ENCODE results near the gene EMC8.

The EMC8 gene

DNA sequence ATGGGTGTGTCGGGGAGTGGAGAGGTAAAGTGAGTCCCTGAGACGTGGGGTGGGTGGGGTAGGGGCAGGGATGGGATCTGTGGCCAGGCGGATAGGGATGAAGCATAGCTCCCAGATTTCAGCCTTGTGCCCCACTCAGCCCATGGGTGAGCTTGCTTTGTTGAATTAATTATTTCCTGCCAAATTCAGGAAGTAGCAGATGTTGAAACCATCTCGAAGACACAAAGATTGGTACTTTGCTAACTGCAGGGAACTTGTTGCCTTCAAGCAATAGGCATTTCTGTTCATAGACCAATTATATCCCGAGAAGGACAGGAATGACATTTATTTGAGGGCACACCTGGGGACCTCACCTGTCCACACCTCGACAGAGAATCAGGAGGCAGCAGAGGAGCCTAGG is 37.5 kb downstream of the EMC8 start:
- DNase-seq (ENCODE audit: extremely low spot score), result no peak
- ChIA-PET POLR2A (no interaction called here), CTCF (interaction anchor here (1.2 kb wide), 2 partner anchors 9 to 444 kb away, joined by 3 to 4 read pairs; no protein-coding TSS in a partner anchor)
- no peak for TF ChIP-seq ZNF384 (IDR thresholded peaks at IDR 0.05)

DNA sequence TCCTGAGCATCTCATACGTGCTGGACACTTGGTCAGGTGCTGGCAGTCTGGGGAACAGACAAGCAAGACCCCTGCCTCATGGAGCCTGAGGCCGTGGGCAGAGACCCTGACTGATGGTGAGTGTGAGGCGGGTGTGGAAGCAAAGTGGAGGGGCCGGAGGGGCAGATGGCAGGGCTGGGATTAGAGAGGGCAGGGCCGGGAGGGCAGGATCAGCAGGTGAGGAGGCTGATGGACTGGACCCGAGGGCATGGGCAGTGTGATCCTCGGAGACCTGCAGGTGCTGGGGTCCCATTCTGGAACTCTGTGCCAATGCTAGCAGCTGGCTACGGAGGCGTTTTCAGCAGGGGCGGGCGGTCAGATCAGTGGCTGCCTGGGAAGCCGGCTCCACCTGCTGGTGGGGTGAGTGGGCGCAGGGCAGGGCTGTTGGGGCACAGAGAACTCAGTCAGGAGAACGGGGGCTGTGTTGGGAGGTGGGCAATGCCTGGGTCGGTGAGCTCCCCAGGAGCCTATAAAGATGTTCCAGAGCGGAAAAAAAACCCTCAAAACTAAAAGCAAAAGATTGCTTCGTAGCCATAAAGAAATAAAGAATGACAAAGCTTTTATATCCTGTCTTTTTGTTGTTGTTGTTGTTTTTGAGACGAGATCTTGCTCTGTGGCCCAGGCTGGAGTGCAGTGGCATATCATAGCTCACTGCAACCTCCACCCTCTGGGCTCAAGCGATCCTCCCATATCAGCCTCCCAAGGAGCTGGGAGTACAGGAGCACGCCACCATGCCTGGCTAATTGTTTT is 39.5 kb downstream of the EMC8 start:
- peak; percentile 55 for DNase-seq (ENCODE audit: extremely low spot score)
- POLR2A ChIA-PET, result no interaction called here
- CTCF ChIA-PET, result no interaction called here
- TF ChIP-seq SUZ12 (IDR thresholded peaks at IDR 0.05) (no peak), L3MBTL2 (conservative IDR thresholded peaks at IDR 0.05) (no peak), ELF4 (IDR thresholded peaks at IDR 0.05) (no peak), NFRKB (IDR thresholded peaks at IDR 0.05) (no peak), CTBP1 (IDR thresholded peaks at IDR 0.05; ENCODE audit: borderline replicate concordance) (no peak), FOXA1 (IDR thresholded peaks at IDR 0.05) (no peak), ZNF384 (IDR thresholded peaks at IDR 0.05) (no peak), SP1 (IDR thresholded peaks at IDR 0.05) (no peak), BHLHE40 (IDR thresholded peaks at IDR 0.05; ENCODE audit: borderline replicate concordance) (no peak), FOXK2 (IDR thresholded peaks at IDR 0.05) (no peak), ARNT (IDR thresholded peaks at IDR 0.05) (no peak), HDGF (IDR thresholded peaks at IDR 0.05; ENCODE audit: borderline replicate concordance) (no peak), LEF1 (IDR thresholded peaks at IDR 0.05; ENCODE audit: borderline replicate concordance) (no peak), FOXM1 (IDR thresholded peaks at IDR 0.05; ENCODE audit: borderline replicate concordance) (no peak)
- TF ChIP-seq, protein P1, sequence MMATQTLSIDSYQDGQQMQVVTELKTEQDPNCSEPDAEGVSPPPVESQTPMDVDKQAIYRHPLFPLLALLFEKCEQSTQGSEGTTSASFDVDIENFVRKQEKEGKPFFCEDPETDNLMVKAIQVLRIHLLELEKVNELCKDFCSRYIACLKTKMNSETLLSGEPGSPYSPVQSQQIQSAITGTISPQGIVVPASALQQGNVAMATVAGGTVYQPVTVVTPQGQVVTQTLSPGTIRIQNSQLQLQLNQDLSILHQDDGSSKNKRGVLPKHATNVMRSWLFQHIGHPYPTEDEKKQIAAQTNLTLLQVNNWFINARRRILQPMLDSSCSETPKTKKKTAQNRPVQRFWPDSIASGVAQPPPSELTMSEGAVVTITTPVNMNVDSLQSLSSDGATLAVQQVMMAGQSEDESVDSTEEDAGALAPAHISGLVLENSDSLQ (IDR thresholded peaks at IDR 0.05), result no peak

DNA sequence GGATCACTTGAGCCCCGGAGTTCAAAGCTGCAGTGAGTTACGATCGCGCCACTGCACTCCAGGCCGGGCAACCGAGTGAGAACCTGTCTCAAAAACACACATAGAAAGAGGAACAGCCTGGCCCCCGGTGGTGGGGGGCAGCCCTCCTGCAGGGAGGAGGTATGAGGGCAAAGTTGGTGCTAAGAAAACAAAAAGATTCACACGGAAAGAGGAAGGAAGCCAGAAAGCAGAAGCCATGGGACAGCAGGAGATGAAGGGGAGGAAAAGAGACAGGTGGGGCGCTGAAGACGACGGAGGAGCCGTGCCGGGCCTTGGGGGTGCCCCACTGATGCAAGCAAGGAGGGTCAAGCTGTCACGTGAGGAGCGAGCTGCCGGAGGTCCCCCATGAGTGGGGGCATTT is 40.2 kb downstream of the EMC8 start:
- no peak for DNase-seq (ENCODE audit: extremely low spot score)
- no peak for TF ChIP-seq FOXK2 (IDR thresholded peaks at IDR 0.05)
- POLR2A ChIA-PET, result no interaction called here
- CTCF ChIA-PET, result no interaction called here

DNA sequence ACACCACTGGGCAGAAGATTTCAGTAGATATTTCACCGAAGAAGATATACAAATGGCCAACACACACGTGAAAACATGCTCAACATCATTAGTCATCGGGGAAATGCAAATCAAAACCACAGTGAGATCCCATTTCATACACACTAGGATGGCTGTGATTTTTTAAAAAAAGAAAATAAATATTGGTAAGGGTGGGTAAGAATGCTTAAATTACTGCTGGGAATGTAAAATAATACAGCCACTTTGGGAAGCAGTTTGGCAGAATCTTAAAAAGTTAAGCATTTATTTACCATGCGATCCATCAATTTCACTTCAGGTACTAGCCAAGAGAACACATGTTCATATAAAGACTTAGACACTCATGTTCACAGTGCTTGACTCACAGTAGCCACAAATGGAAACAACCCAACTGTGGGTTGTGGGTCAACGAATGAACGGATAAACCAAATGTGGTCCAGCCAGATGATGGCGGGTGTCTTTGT is 42.0 kb downstream of the EMC8 start:
- TF ChIP-seq FOXK2 (IDR thresholded peaks at IDR 0.05) (no peak), NFRKB (IDR thresholded peaks at IDR 0.05) (no peak), ELF4 (IDR thresholded peaks at IDR 0.05) (no peak), LEF1 (IDR thresholded peaks at IDR 0.05; ENCODE audit: borderline replicate concordance) (no peak)
- no peak for DNase-seq (ENCODE audit: extremely low spot score)
- POLR2A ChIA-PET, result no interaction called here
- CTCF ChIA-PET, result no interaction called here

DNA sequence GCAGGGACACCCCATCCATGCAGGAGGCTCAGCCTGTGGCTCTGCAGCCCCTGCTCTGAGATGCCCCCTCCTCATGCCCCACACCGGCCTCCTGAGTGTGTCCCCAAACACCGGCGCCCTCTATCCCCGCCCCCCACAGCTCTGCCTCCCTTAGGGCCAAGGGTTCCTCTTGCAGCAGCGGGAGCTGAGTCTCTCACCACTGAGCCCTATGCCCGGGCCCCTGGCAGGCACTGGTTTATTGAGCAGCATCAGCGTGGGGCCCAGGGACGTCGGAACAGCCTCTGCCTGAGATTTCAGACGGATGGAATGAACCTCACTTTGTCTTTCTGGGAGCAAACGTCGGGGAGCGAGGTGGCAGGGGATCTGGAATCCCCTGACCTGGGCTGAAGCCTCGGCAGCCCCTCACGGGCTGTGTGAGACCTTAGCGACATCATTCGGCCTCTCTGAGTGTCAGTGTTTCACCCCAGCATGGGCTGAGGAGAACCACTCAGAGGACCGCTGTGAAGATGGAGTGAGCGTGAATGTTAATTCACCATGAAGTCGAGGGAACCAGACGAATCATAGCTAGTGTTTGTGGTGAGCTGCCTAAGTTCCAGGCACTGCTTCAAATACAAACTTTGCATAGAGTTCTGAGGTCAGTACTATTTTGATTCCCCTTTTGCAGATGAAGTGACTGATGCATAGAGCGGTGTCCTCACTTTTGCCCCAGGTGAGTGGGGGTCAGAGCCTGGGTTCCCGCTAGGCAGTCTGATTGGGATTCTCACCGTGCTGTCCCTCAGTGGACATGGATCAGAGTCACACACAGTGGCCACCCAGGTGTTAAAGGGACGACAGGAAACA is 43.2 kb downstream of the EMC8 start:
- ChIA-PET POLR2A (no interaction called here), CTCF (no interaction called here)
- no peak for DNase-seq (ENCODE audit: extremely low spot score)
- TF ChIP-seq ZNF384 (IDR thresholded peaks at IDR 0.05), result no peak
- TF ChIP-seq LEF1 (IDR thresholded peaks at IDR 0.05; ENCODE audit: borderline replicate concordance), result no peak
- no peak for TF ChIP-seq FOXA1 (IDR thresholded peaks at IDR 0.05)
- no peak for TF ChIP-seq CTBP1 (IDR thresholded peaks at IDR 0.05; ENCODE audit: borderline replicate concordance)

DNA sequence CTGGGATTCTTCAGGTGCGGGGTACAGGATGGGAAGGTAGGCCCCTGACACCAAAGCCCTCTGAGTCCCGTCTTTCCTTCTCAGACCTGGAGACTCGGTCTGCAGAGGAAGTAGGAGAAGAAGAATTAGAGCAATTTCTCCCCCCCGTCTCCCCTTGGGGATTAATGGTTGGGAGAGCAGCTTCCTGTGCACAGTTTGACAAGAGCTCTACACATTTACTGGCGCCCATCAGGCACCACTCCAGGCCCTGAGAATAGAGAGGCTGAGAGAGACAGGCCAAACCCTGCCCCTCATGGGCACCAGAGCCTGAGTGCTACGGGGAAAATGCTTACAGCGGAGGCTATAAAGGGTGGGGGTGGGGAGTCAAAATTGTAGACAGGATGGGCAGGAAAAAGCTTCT is 44.9 kb downstream of the EMC8 start:
- no peak for TF ChIP-seq L3MBTL2 (conservative IDR thresholded peaks at IDR 0.05)
- no peak for TF ChIP-seq LEF1 (IDR thresholded peaks at IDR 0.05; ENCODE audit: borderline replicate concordance)
- TF ChIP-seq FOXK2 (IDR thresholded peaks at IDR 0.05), result no peak
- ChIA-PET CTCF (no interaction called here), POLR2A (no interaction called here)
- no peak for DNase-seq (ENCODE audit: extremely low spot score)

DNA sequence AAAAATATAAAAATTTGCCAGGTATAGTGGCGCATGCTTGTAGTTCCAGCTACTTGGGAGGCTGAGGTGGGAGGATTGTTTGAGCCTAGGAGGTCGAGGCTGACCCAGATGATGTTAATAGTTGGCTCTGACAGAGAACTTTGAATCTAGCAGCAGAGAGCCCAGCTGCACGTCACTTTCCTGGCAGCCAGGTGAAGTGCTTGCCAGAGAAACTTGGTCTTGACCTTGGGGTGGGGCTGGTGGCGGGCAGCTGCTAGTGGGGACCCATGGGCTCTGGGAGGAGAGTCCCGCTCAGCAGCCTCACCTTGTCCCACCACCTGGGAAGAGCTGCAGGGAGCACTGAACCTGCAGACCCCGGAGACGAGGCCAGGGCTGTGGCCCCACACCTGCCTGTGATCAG is 45.4 kb downstream of the EMC8 start:
- ChIA-PET POLR2A (no interaction called here), CTCF (no interaction called here)
- no peak for DNase-seq (ENCODE audit: extremely low spot score)
- TF ChIP-seq SP1 (IDR thresholded peaks at IDR 0.05) (no peak), HDGF (IDR thresholded peaks at IDR 0.05; ENCODE audit: borderline replicate concordance) (no peak), ZNF384 (IDR thresholded peaks at IDR 0.05) (no peak), BHLHE40 (IDR thresholded peaks at IDR 0.05; ENCODE audit: borderline replicate concordance) (no peak), ELF4 (IDR thresholded peaks at IDR 0.05) (no peak), L3MBTL2 (conservative IDR thresholded peaks at IDR 0.05) (no peak)
- TF ChIP-seq, protein P1 (IDR thresholded peaks at IDR 0.05), result no peak

DNA sequence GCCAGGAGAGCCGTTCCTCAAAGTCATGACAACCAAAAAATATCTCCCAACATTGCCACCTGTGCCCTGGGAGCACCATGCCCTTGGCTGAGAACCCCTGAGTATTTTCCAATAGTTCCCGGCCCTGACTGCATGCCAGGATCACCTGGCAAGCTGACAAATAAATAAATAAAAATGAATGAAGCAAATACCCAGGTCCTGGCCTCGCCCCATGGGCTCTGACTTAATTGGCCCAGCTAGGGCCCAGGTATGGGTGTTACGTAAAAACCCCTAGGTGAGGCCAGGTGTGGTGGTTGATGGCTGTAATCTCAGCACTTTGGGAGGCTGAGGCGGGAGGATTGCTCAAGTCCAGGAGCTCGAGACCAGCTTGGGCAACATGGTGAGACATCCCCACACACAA is 45.8 kb downstream of the EMC8 start:
- POLR2A ChIA-PET, result no interaction called here

More for the DNA sequence above, 45.8 kb downstream of the EMC8 start:
- TF ChIP-seq FOXA1 (IDR thresholded peaks at IDR 0.05) (no peak), FOXM1 (IDR thresholded peaks at IDR 0.05; ENCODE audit: borderline replicate concordance) (no peak), ELF4 (IDR thresholded peaks at IDR 0.05) (no peak), HDGF (IDR thresholded peaks at IDR 0.05; ENCODE audit: borderline replicate concordance) (no peak), FOXK2 (IDR thresholded peaks at IDR 0.05) (no peak), ARNT (IDR thresholded peaks at IDR 0.05) (no peak), BHLHE40 (IDR thresholded peaks at IDR 0.05; ENCODE audit: borderline replicate concordance) (no peak), CTBP1 (IDR thresholded peaks at IDR 0.05; ENCODE audit: borderline replicate concordance) (no peak)
- TF ChIP-seq, protein P1 (IDR thresholded peaks at IDR 0.05), result no peak
- CTCF ChIA-PET, result no interaction called here
- DNase-seq (ENCODE audit: extremely low spot score), result no peak
